ENCODE data around the gene SLC20A1.
A peak's percentile ranks its signal among the peaks of the same experiment; 100 is the strongest.

The SLC20A1 gene

DNA sequence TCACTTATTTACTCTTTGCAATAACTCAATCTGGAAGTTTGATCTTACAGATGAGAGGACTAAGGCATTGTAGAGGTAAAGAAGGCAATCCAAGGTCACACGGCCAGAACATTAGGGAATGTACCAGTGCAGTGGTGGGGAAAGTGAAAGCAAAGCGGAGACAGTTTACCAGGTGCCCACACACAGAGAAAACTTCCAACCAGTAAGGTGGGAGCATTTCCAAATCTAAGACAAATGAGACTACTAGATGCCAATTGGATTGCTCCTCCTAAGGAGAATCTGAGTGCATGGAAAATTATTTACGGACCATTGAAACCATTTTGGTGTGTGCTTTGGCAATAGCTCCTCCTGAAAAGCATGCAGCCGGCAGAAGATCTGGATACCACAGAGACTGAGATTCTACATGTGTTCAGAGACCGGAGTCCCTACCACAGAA, 34.9 kb downstream of the SLC20A1 start:
- Mint-ChIP-seq H3K27me3 (ENCODE audit: low read depth) (peaks cover 9% of the 10 kb centered on the region), H3K4me3 (no peak overlapping the region), H3K9me3 (no peaks in the 10 kb centered on the region), H3K27ac (no peak overlapping the region), H3K36me3 (ENCODE audit: low read depth) (no peaks in the 10 kb centered on the region), H3K4me1 (peaks cover 27% of the 10 kb centered on the region)
- TF ChIP-seq CTCF (IDR thresholded peaks at IDR 0.05; ENCODE audit: unreplicated experiment in 3 of 3) = no peak

DNA sequence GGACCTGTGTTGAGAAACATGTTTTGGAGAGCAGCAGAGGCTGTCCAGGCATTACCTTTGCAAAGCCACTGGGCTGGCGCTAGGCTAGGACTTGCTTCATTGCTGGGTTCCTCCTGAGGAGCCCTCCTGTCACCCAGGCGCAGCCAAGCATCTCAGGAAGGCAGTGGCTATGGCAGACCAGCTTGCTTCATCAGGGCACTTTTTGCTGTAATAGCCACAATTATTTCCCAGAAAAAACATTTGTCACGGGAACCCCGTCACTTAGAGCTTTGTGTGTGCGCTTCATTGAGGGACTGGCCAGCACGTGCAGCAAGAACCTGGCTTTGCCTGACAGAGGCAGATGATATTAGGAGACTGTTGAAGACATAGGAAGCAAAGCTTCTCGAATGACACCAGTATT, 36.4 kb downstream of the SLC20A1 start:
- Mint-ChIP-seq H3K4me1 (peaks cover 27% of the 10 kb centered on the region), H3K36me3 (ENCODE audit: low read depth) (no peaks in the 10 kb centered on the region), H3K27ac (no peak overlapping the region), H3K9me3 (no peaks in the 10 kb centered on the region), H3K4me3 (no peak overlapping the region), H3K27me3 (ENCODE audit: low read depth) (peaks cover 9% of the 10 kb centered on the region)
- TF ChIP-seq CTCF (IDR thresholded peaks at IDR 0.05; ENCODE audit: unreplicated experiment in 3 of 3) = no peak

DNA sequence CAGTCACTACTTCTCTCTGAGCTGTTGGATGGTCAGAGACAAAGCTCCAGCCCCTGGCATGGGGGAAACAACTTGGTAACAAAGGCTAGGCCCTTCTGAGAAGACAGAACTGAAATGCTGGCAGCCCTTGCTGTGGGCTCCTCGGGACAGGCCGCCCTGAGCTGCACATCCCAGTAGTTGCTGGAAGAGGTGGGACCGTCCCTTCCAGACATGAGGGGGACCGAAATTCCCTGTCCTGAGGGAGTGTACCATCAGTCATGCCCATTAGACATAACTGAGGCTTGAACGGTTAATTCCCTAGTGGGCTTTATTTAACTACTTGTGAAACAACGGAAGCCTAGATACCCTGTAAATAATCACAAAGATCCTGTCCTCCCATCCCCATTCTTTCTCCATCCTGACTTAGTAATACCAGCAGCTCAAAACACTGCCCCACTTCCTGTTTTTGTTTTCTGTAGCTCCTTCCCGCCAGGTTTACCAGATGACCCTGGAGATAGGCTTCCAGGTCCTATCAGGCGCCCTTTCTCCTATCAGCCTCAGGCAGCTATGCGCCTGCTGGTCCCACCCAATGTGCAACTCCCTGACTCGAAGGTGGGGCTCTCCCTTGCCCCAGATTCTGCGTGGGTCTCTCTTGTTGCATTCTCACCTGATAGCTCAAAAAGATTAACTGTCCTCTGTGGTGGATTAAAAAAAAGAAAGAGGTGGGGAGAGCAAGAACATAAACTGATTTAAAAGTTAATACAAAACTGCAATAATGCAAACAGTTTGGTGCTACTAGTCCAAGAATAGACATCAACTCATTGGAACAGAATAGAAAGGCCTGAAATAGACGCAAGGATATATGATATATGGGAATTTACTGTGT, 38.0 kb downstream of the SLC20A1 start:
- peaks cover 27% of the 10 kb centered on the region for H3K4me1 Mint-ChIP-seq
- peak overlapping the region in 2 of 3 experiments; percentile 26 to 81 for H3K27ac Mint-ChIP-seq
- no peaks in the 10 kb centered on the region for H3K36me3 Mint-ChIP-seq (ENCODE audit: low read depth)
- peaks cover 9% of the 10 kb centered on the region for H3K27me3 Mint-ChIP-seq (ENCODE audit: low read depth)
- H3K4me3 Mint-ChIP-seq = no peak overlapping the region
- H3K9me3 Mint-ChIP-seq = no peaks in the 10 kb centered on the region
- TF ChIP-seq CTCF (IDR thresholded peaks at IDR 0.05; ENCODE audit: unreplicated experiment in 3 of 3) = no peak

DNA sequence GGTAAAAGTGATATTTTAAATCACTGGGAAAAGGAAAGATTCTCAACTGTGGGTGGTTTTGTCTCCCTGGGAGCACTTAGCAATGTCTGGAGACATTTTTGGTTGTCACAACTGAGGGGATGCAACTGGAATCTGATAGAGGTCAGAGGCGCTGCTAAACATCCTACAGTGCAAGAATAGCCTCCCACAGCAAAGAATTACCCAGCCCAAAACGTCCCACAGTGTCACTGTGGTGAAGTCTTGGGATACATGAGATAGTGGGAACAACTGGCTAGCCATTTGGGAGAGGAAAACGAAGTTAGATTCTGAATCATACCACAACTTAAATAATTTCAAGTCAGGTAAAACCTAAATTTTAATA, 38.7 kb downstream of the SLC20A1 start:
- Mint-ChIP-seq H3K9me3 (no peaks in the 10 kb centered on the region), H3K27me3 (ENCODE audit: low read depth) (peaks cover 14% of the 10 kb centered on the region), H3K27ac (peak overlapping the region in 2 of 3 experiments; percentile 26 to 81), H3K36me3 (ENCODE audit: low read depth) (no peaks in the 10 kb centered on the region), H3K4me1 (peaks cover 27% of the 10 kb centered on the region), H3K4me3 (no peak overlapping the region)
- TF ChIP-seq CTCF (IDR thresholded peaks at IDR 0.05; ENCODE audit: unreplicated experiment in 3 of 3) = no peak

GRCh38 chr2:112685271-112685884, 39.6 kb downstream of the SLC20A1 start:
- no peaks in the 10 kb centered on the region for H3K9me3 Mint-ChIP-seq
- peaks cover 16% of the 10 kb centered on the region for H3K27me3 Mint-ChIP-seq (ENCODE audit: low read depth)
- H3K4me3 Mint-ChIP-seq = no peak overlapping the region
- H3K4me1 Mint-ChIP-seq = peaks cover 27% of the 10 kb centered on the region
- TF ChIP-seq CTCF (IDR thresholded peaks at IDR 0.05; ENCODE audit: unreplicated experiment in 3 of 3) = no peak
- no peaks in the 10 kb centered on the region for H3K36me3 Mint-ChIP-seq (ENCODE audit: low read depth)
- no peak overlapping the region for H3K27ac Mint-ChIP-seq
